HepG2 (cell line): ENCODE measurements around the gene SH2D6. TPM values are rescaled to one million over a fixed set of nuclear protein-coding genes. Genes with fewer than 3 reads are reported as not detected.

Experiments used
- HDAC1 ChIP-seq: sonication (generic); formaldehyde crosslinking; IDR thresholded peaks from 2 replicates; pipeline ENCODE4 v1.5.1; 2020; ENCODE audit warnings: mild to moderate bottlenecking, missing genetic modification reagents
- KLF16 ChIP-seq, 2 experiments: sonication (generic) in 1 of 2; formaldehyde crosslinking in 1 of 2; IDR thresholded peaks; 2 replicates each; pipeline versions ENCODE4 v1.6.1 to v1.8.0; 2016 to 2023; ENCODE audit warnings: missing genetic modification reagents in 2 of 2, missing compliant biosample characterization in 1 of 2
- MTF2 ChIP-seq: sonication (generic); formaldehyde crosslinking; IDR thresholded peaks from 2 replicates; pipeline ENCODE4 v1.5.0; 2020; ENCODE audit warnings: missing genetic modification reagents, borderline replicate concordance
- MYNN ChIP-seq: sonication (generic); formaldehyde crosslinking; IDR thresholded peaks from 2 replicates; pipeline ENCODE4 v1.4.0; 2020; ENCODE audit warnings: mild to moderate bottlenecking, low read depth, missing genetic modification reagents
- NR1H2 ChIP-seq: sonication (generic); formaldehyde crosslinking; IDR thresholded peaks from 2 replicates; pipeline ENCODE4 v1.8.1; 2022; ENCODE audit warnings: low read depth, missing genetic modification reagents, borderline replicate concordance
- NR2F6 ChIP-seq, 2 experiments: IDR thresholded peaks; 2 replicates each; pipeline ENCODE4 v1.6.1; 2016; ENCODE audit warnings: antibody characterized with exemption in 1 of 2, mild to moderate bottlenecking in 1 of 2
- PHF8 ChIP-seq: sonication (generic); formaldehyde crosslinking; IDR thresholded peaks from 2 replicates; pipeline ENCODE4 v1.5.0; 2020; ENCODE audit warnings: missing genetic modification reagents
- TRIM24 ChIP-seq: sonication (generic); formaldehyde crosslinking; IDR thresholded peaks from 2 replicates; pipeline ENCODE4 v1.8.0; 2022; ENCODE audit warnings: mild to moderate bottlenecking, missing genetic modification reagents
- U2AF2 ChIP-seq: fragments of 200-400 bp; formaldehyde crosslinking; IDR thresholded peaks from 2 replicates; pipeline ENCODE4 v1.6.1; 2017; ENCODE audit warnings: low read depth, mild to moderate bottlenecking, low read length
- ZMYM3 ChIP-seq: sonication (generic); formaldehyde crosslinking; IDR thresholded peaks from 2 replicates; pipeline ENCODE4 v1.5.1; 2020; ENCODE audit warnings: mild to moderate bottlenecking, missing genetic modification reagents
- ZNF430 ChIP-seq: sonication (generic); formaldehyde crosslinking; IDR thresholded peaks from 2 replicates; pipeline ENCODE4 v1.9.0; 2021; ENCODE audit warnings: mild to moderate bottlenecking, missing genetic modification reagents
- polyA plus RNA-seq, 8 experiments: library from polyadenylated mRNA; depleted of rRNA in 3 of 8; stranded (reverse) in 7 of 8; unstranded in 1 of 8; fragments of >200 nt; fragmentation: Illumina TruSeq in 4 of 8; extraction: Trizol in 4 of 8; gene quantifications; 2 replicates each; pipeline versions ENCODE4 v1.2.1 to v1.2.3, GENCODE V29; 2011 to 2016; ENCODE audit warnings: low read depth in 4 of 8, missing spikeins in 1 of 8, mixed read lengths in 1 of 8; ENCODE audit not compliant: insufficient read depth in 1 of 8
- total RNA-seq, 5 experiments: library from RNA; depleted of rRNA; stranded (reverse); fragments of >200 nt; fragmentation: Illumina TruSeq; extraction: Trizol; gene quantifications; 2 replicates each; pipeline ENCODE4 v1.2.3, GENCODE V29; 2016; ENCODE audit warnings: low read depth in 1 of 5
- TF ChIP-seq, protein P1 (sequence below), 2 experiments: sonication (generic) in 1 of 2; formaldehyde crosslinking in 1 of 2; IDR thresholded peaks; 2 replicates each; pipeline versions ENCODE4 v1.4.0 to v1.6.1; 2018 to 2020; ENCODE audit warnings: missing genetic modification reagents in 2 of 2, borderline replicate concordance in 1 of 2, low read depth in 1 of 2, mild to moderate bottlenecking in 1 of 2, missing biosample characterization in 1 of 2
- TF ChIP-seq, protein P2 (sequence below): sonication (generic); formaldehyde crosslinking; IDR thresholded peaks from 2 replicates; pipeline ENCODE4 v1.4.0; 2020; ENCODE audit warnings: missing genetic modification reagents
- TF ChIP-seq, protein P3 (sequence below): sonication (generic); IDR thresholded peaks from 2 replicates; pipeline ENCODE4 v1.6.1; 2016; ENCODE audit warnings: low read depth, borderline replicate concordance
- TF ChIP-seq, protein P4 (sequence below): sonication (generic); formaldehyde crosslinking; IDR thresholded peaks from 2 replicates; pipeline ENCODE4 v1.8.0; 2022; ENCODE audit warnings: mild to moderate bottlenecking, missing genetic modification reagents, moderate library complexity
- TF ChIP-seq, protein P5 (sequence below): sonication (generic); formaldehyde crosslinking; IDR thresholded peaks from 2 replicates; pipeline ENCODE4 v1.9.0; 2021; ENCODE audit warnings: missing genetic modification reagents, mild to moderate bottlenecking, borderline replicate concordance
- TF ChIP-seq, protein P6 (sequence below): IDR thresholded peaks from 2 replicates; pipeline ENCODE4 v1.6.1; 2016; ENCODE audit warnings: missing biosample characterization, missing genetic modification reagents, low read depth

The SH2D6 gene
- total and polyA plus RNA-seq, 2 of the 13 experiments (the other 11 are each of a cell fraction or from before 2014, with no cell fraction given) = 0.11 to 0.26 TPM

DNA sequence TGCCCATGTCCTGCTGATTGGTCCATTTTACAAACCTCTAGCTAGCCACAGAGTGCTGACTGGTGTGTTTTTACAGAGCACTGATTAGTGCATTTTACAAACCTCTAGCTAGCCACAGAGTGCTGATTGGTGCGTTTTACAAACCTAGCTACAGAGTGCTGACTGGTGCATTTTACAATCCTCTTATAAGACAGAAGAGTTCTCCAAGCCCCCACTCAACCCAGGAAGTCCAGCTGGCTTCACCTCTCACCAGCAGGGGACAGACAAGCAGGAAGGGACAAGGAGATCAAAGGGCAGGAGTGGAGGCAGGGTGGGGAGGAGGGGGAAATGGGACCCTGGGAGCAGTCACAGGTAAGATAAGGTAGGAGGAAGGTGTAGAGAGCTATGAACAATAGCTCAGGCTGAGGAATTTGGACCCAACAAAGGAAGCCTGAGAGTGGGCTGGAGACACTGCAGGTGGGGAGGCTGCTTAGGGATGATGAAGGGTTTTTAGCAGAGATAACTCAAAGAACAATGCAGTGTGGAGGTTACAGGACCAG, 37.1 kb downstream of the SH2D6 start (continued):
- TF ChIP-seq, protein P1, sequence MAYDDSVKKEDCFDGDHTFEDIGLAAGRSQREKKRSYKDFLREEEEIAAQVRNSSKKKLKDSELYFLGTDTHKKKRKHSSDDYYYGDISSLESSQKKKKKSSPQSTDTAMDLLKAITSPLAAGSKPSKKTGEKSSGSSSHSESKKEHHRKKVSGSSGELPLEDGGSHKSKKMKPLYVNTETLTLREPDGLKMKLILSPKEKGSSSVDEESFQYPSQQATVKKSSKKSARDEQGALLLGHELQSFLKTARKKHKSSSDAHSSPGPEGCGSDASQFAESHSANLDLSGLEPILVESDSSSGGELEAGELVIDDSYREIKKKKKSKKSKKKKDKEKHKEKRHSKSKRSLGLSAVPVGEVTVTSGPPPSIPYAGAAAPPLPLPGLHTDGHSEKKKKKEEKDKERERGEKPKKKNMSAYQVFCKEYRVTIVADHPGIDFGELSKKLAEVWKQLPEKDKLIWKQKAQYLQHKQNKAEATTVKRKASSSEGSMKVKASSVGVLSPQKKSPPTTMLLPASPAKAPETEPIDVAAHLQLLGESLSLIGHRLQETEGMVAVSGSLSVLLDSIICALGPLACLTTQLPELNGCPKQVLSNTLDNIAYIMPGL (CRISPR knock-in tag; IDR thresholded peaks at IDR 0.05; ENCODE audit: borderline replicate concordance in 1 of 2, low read depth in 1 of 2) = 0 out of 4 replicates have a peak, but pooled peaks have one; percentile 26 to 47
- peak; percentile 26; the same call in 1 of the 2 replicates for TF ChIP-seq ZMYM3 (CRISPR knock-in tag)
- no peak for TF ChIP-seq KLF16 (CRISPR knock-in tag; IDR thresholded peaks at IDR 0.05)
- TF ChIP-seq MYNN = no peak
- TF ChIP-seq, protein P2, sequence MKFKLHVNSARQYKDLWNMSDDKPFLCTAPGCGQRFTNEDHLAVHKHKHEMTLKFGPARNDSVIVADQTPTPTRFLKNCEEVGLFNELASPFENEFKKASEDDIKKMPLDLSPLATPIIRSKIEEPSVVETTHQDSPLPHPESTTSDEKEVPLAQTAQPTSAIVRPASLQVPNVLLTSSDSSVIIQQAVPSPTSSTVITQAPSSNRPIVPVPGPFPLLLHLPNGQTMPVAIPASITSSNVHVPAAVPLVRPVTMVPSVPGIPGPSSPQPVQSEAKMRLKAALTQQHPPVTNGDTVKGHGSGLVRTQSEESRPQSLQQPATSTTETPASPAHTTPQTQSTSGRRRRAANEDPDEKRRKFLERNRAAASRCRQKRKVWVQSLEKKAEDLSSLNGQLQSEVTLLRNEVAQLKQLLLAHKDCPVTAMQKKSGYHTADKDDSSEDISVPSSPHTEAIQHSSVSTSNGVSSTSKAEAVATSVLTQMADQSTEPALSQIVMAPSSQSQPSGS (CRISPR knock-in tag) = no peak
- no peak for TF ChIP-seq NR1H2 (CRISPR knock-in tag)
- no peak for TF ChIP-seq U2AF2
- no peak for TF ChIP-seq TRIM24
- TF ChIP-seq, protein P3, sequence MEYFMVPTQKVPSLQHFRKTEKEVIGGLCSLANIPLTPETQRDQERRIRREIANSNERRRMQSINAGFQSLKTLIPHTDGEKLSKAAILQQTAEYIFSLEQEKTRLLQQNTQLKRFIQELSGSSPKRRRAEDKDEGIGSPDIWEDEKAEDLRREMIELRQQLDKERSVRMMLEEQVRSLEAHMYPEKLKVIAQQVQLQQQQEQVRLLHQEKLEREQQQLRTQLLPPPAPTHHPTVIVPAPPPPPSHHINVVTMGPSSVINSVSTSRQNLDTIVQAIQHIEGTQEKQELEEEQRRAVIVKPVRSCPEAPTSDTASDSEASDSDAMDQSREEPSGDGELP = peak; percentile 50; the same call in 1 of the 2 replicates
- TF ChIP-seq HDAC1 (CRISPR knock-in tag) = peak; percentile 11; the same call in 1 of the 2 replicates
- no peak for TF ChIP-seq MTF2 (CRISPR knock-in tag)
- TF ChIP-seq, protein P4, sequence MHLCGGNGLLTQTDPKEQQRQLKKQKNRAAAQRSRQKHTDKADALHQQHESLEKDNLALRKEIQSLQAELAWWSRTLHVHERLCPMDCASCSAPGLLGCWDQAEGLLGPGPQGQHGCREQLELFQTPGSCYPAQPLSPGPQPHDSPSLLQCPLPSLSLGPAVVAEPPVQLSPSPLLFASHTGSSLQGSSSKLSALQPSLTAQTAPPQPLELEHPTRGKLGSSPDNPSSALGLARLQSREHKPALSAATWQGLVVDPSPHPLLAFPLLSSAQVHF (CRISPR knock-in tag) = no peak
- TF ChIP-seq, protein P5, sequence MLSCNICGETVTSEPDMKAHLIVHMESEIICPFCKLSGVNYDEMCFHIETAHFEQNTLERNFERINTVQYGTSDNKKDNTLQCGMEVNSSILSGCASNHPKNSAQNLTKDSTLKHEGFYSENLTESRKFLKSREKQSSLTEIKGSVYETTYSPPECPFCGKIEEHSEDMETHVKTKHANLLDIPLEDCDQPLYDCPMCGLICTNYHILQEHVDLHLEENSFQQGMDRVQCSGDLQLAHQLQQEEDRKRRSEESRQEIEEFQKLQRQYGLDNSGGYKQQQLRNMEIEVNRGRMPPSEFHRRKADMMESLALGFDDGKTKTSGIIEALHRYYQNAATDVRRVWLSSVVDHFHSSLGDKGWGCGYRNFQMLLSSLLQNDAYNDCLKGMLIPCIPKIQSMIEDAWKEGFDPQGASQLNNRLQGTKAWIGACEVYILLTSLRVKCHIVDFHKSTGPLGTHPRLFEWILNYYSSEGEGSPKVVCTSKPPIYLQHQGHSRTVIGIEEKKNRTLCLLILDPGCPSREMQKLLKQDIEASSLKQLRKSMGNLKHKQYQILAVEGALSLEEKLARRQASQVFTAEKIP (CRISPR knock-in tag) = no peak
- no peak for TF ChIP-seq PHF8 (CRISPR knock-in tag)
- TF ChIP-seq ZNF430 (CRISPR knock-in tag) = no peak
- TF ChIP-seq, protein P6, sequence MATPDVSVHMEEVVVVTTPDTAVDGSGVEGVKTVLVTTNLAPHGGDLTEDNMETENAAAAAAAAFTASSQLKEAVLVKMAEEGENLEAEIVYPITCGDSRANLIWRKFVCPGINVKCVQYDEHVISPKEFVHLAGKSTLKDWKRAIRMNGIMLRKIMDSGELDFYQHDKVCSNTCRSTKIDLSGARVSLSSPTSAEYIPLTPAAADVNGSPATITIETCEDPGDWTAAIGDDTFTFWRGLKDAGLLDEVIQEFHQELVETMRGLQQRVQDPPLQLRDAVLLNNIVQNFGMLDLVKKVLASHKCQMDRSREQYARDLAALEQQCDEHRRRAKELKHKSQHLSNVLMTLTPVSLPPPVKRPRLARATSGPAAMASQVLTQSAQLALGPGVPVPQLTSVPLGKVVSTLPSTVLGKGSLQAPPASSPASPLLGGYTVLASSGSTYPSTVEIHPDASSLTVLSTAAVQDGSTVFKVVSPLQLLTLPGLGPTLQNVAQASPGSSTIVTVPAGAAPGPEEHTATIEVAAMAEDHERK (CRISPR knock-in tag) = no peak
- peak; percentile 27; the same call in 1 of the 2 replicates for TF ChIP-seq NR2F6 (IDR thresholded peaks at IDR 0.05)
- TF ChIP-seq NR2F6 (CRISPR knock-in tag; IDR thresholded peaks at IDR 0.05) = peak; percentile 59
